DND-41 (cell line): ENCODE measurements around the gene SHC2.

Source experiments
- ATAC-seq: fragments of 200-7000 bp; cut with Tn5 transposase; 3 replicates; pipeline ENCODE4 v1.9.1; 2021; ENCODE audit warnings: low read depth; ENCODE audit not compliant: insufficient read depth
- DNase-seq: peaks from one replicate; pipeline ENCODE4 v3.0.0-alpha.2; 2020
- H2AFZ ChIP-seq: 2 replicates; pipeline ENCODE4 v1.6.0; 2012; ENCODE audit warnings: low read depth, low read length
- H3K27ac ChIP-seq: 2 replicates; pipeline ENCODE4 v1.5.1; 2012; ENCODE audit warnings: low read length, inconsistent platforms
- H3K27me3 ChIP-seq: fragments of 200-600 bp; sonication (generic); 2 replicates; pipeline ENCODE4 v1.6.0; 2012; ENCODE audit warnings: low read length, mild to moderate bottlenecking, inconsistent platforms; ENCODE audit not compliant: insufficient read depth, poor library complexity
- H3K36me3 ChIP-seq: 2 replicates; pipeline ENCODE4 v1.5.1; 2012; ENCODE audit warnings: low read length, inconsistent platforms; ENCODE audit not compliant: insufficient read depth
- H3K4me1 ChIP-seq: 2 replicates; pipeline ENCODE4 v1.5.1; 2012; ENCODE audit warnings: mild to moderate bottlenecking, low read length; ENCODE audit not compliant: insufficient read depth
- H3K4me2 ChIP-seq: 2 replicates; pipeline ENCODE4 v1.6.0; 2012; ENCODE audit warnings: mild to moderate bottlenecking, moderate library complexity, low read length, inconsistent platforms; ENCODE audit not compliant: insufficient read depth
- H3K4me3 ChIP-seq, 2 experiments: fragments of 200-600 bp in 1 of 2; shearing (Covaris generic) in 1 of 2; 2 replicates each; pipeline ENCODE4 v1.5.1; 2012 to 2016; ENCODE audit warnings: inconsistent platforms in 2 of 2, low read length in 2 of 2, mild to moderate bottlenecking in 2 of 2, low read depth in 1 of 2, moderate library complexity in 1 of 2
- H3K79me2 ChIP-seq: 2 replicates; pipeline ENCODE4 v1.6.0; 2012; ENCODE audit warnings: low read length, inconsistent platforms; ENCODE audit not compliant: insufficient read depth
- H3K9ac ChIP-seq: 2 replicates; pipeline ENCODE4 v1.6.0; 2012; ENCODE audit warnings: low read depth, mild to moderate bottlenecking, inconsistent platforms, low read length, moderate library complexity
- H3K9me3 ChIP-seq: 2 replicates; pipeline ENCODE4 v1.5.1; 2012; ENCODE audit warnings: low read length, moderate library complexity, mild to moderate bottlenecking, inconsistent platforms; ENCODE audit not compliant: insufficient read depth, severe bottlenecking
- H4K20me1 ChIP-seq: 2 replicates; pipeline ENCODE4 v1.6.0; 2012; ENCODE audit warnings: low read length; ENCODE audit not compliant: insufficient read depth
- EZH2 ChIP-seq: IDR thresholded peaks from 3 replicates; pipeline ENCODE4 v1.6.1; 2012; ENCODE audit warnings: borderline replicate concordance, low read depth, mild to moderate bottlenecking, moderate library complexity, low read length, inconsistent platforms; ENCODE audit not compliant: severe bottlenecking
- TF ChIP-seq, protein P1 (sequence below): IDR thresholded peaks from 2 replicates; pipeline ENCODE4 v1.5.1; 2012; ENCODE audit warnings: borderline replicate concordance, low read length, moderate library complexity, mild to moderate bottlenecking; ENCODE audit not compliant: poor library complexity, severe bottlenecking; ENCODE audit errors: extremely low read depth

The SHC2 gene

GRCh38 chr19:400976-401865, 59.6 kb downstream of the SHC2 start:
- no peak for TF ChIP-seq EZH2
- TF ChIP-seq, protein P1, sequence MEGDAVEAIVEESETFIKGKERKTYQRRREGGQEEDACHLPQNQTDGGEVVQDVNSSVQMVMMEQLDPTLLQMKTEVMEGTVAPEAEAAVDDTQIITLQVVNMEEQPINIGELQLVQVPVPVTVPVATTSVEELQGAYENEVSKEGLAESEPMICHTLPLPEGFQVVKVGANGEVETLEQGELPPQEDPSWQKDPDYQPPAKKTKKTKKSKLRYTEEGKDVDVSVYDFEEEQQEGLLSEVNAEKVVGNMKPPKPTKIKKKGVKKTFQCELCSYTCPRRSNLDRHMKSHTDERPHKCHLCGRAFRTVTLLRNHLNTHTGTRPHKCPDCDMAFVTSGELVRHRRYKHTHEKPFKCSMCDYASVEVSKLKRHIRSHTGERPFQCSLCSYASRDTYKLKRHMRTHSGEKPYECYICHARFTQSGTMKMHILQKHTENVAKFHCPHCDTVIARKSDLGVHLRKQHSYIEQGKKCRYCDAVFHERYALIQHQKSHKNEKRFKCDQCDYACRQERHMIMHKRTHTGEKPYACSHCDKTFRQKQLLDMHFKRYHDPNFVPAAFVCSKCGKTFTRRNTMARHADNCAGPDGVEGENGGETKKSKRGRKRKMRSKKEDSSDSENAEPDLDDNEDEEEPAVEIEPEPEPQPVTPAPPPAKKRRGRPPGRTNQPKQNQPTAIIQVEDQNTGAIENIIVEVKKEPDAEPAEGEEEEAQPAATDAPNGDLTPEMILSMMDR, result no peak
- Histone ChIP-seq H3K9me3 (no peaks in the 10 kb centered on the region), H3K27ac (no peak overlapping the region), H3K4me3 (no peak overlapping the region), H2AFZ (no peak overlapping the region), H3K9ac (no peak overlapping the region), H3K27me3 (no peaks in the 10 kb centered on the region), H4K20me1 (no peaks in the 10 kb centered on the region), H3K79me2 (no peaks in the 10 kb centered on the region), H3K4me2 (no peak overlapping the region), H3K36me3 (no peaks in the 10 kb centered on the region), H3K4me1 (no peaks in the 10 kb centered on the region)
- no peak for ATAC-seq
- no peak for DNase-seq

DNA sequence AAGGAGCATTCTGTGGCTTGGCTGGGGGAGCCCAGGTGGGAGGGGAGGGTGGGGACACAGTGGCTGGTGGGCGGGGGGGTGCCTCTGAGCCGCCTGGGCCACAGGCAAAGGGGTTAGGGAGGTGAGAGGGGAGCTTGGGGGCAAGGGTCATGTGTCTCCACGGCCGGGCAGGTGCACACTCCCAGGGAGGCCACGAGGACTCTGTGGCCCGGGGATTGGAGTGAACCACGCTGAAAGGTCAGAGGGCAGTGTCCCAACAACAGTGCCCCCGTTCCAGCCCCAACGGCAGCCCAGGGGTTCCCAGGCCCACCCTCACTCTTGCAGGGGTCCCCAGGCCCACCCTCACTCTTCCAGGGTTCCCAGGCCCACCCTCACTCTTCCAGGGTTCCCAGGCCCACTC, 61.5 kb downstream of the SHC2 start:
- TF ChIP-seq EZH2, result no peak
- TF ChIP-seq, protein P1, result no peak
- DNase-seq, result no peak
- no peaks in the 10 kb centered on the region for H3K27me3 ChIP-seq
- no peak overlapping the region for H3K9ac ChIP-seq
- no peaks in the 10 kb centered on the region for H3K4me1 ChIP-seq
- ATAC-seq, result no peak
- no peak overlapping the region for H3K4me3 ChIP-seq
- H3K27ac ChIP-seq, result no peak overlapping the region
- H4K20me1 ChIP-seq, result no peaks in the 10 kb centered on the region
- no peaks in the 10 kb centered on the region for H3K36me3 ChIP-seq
- H3K9me3 ChIP-seq, result peaks cover 6% of the 10 kb centered on the region
- H3K79me2 ChIP-seq, result no peaks in the 10 kb centered on the region
- no peak overlapping the region for H2AFZ ChIP-seq
- H3K4me2 ChIP-seq, result no peak overlapping the region

- no peak for ATAC-seq
- no peak overlapping the region for H2AFZ ChIP-seq
Measured at GRCh38 chr19:398719-399118, 62.1 kb downstream of the SHC2 start.

More at GRCh38 chr19:398719-399118, 62.1 kb downstream of the SHC2 start:
- no peak overlapping the region for H3K9ac ChIP-seq
- no peaks in the 10 kb centered on the region for H4K20me1 ChIP-seq
- no peaks in the 10 kb centered on the region for H3K36me3 ChIP-seq
- no peak for DNase-seq
- H3K4me2 ChIP-seq, result no peak overlapping the region
- TF ChIP-seq EZH2, result no peak
- TF ChIP-seq, protein P1, result no peak
- no peak overlapping the region for H3K4me3 ChIP-seq
- H3K27ac ChIP-seq, result no peak overlapping the region
- peaks cover 8% of the 10 kb centered on the region for H3K9me3 ChIP-seq
- no peaks in the 10 kb centered on the region for H3K27me3 ChIP-seq
- H3K4me1 ChIP-seq, result no peaks in the 10 kb centered on the region
- H3K79me2 ChIP-seq, result no peaks in the 10 kb centered on the region
